GM23338 (cell line): ENCODE measurements around the gene TANGO6.

Experiments
- CREB1 ChIP-seq: fragments of 250-450 bp; sonication (Bioruptor Pico); IDR thresholded peaks from 2 replicates; pipeline ENCODE4 v1.5.0; 2020; ENCODE audit warnings: low read depth, mild to moderate bottlenecking, moderate library complexity
- CTCF ChIP-seq, 2 experiments: fragments of 200-600 bp in 1 of 2; sonication (generic) in 1 of 2; conservative IDR thresholded peaks; 2 replicates each; pipeline versions ENCODE4 v1.5.1 to v1.6.1; 2016 to 2017; ENCODE audit warnings: antibody characterized with exemption in 2 of 2, low read depth in 2 of 2, mild to moderate bottlenecking in 2 of 2, moderate library complexity in 1 of 2
- EZH2 ChIP-seq: fragments of 200-600 bp; sonication (generic); IDR thresholded peaks from one replicate; pipeline ENCODE4 v1.8.0; 2017; ENCODE audit warnings: antibody characterized with exemption, mild to moderate bottlenecking, low read depth; ENCODE audit not compliant: unreplicated experiment
- EZH2phosphoT487 ChIP-seq: fragments of 200-600 bp; sonication (generic); IDR thresholded peaks from one replicate; pipeline ENCODE4 v1.8.1; 2018; ENCODE audit warnings: antibody characterized with exemption; ENCODE audit not compliant: unreplicated experiment
- JUNB ChIP-seq: IDR thresholded peaks from one replicate; pipeline ENCODE4 v1.6.1; 2016; ENCODE audit warnings: antibody characterized with exemption; ENCODE audit not compliant: unreplicated experiment
- NANOG ChIP-seq: IDR thresholded peaks from 2 replicates; pipeline ENCODE4 v1.6.1; 2016; ENCODE audit warnings: antibody characterized with exemption, borderline replicate concordance
- POLR2AphosphoS5 ChIP-seq: IDR thresholded peaks from 2 replicates; pipeline ENCODE4 v1.6.1; 2016; ENCODE audit warnings: antibody characterized with exemption, low read depth
- REST ChIP-seq: IDR thresholded peaks from one replicate; pipeline ENCODE4 v1.6.1; 2018; ENCODE audit warnings: antibody characterized with exemption; ENCODE audit not compliant: unreplicated experiment
- STAT1 ChIP-seq: IDR thresholded peaks from one replicate; pipeline ENCODE4 v1.6.1; 2016; ENCODE audit warnings: antibody characterized with exemption; ENCODE audit not compliant: unreplicated experiment
- ZNF114 ChIP-seq: fragments of 250-450 bp; sonication (Bioruptor Pico); IDR thresholded peaks from 2 replicates; pipeline ENCODE4 v1.5.0; 2020; ENCODE audit warnings: mild to moderate bottlenecking, moderate library complexity
- ZNF331 ChIP-seq: fragments of 250-450 bp; sonication (Bioruptor Pico); IDR thresholded peaks from 2 replicates; pipeline ENCODE4 v1.5.0; 2020; ENCODE audit warnings: low read depth, mild to moderate bottlenecking, moderate library complexity
- TF ChIP-seq, protein P1 (sequence below): IDR thresholded peaks from 2 replicates; pipeline ENCODE4 v1.6.1; 2016; ENCODE audit warnings: antibody characterized with exemption

GRCh38 chr16:68833251-68833650 is 10.1 kb upstream of the TANGO6 start:
- no peak for TF ChIP-seq CTCF (conservative IDR thresholded peaks at IDR 0.05; ENCODE audit: low read depth in 2 of 2)
- TF ChIP-seq EZH2phosphoT487 = no peak
- TF ChIP-seq POLR2AphosphoS5 = no peak
- TF ChIP-seq CREB1 = no peak
- TF ChIP-seq EZH2 = no peak
- no peak for TF ChIP-seq REST
- no peak for TF ChIP-seq JUNB
- no peak for TF ChIP-seq ZNF114
- no peak for TF ChIP-seq STAT1
- TF ChIP-seq, protein P1, sequence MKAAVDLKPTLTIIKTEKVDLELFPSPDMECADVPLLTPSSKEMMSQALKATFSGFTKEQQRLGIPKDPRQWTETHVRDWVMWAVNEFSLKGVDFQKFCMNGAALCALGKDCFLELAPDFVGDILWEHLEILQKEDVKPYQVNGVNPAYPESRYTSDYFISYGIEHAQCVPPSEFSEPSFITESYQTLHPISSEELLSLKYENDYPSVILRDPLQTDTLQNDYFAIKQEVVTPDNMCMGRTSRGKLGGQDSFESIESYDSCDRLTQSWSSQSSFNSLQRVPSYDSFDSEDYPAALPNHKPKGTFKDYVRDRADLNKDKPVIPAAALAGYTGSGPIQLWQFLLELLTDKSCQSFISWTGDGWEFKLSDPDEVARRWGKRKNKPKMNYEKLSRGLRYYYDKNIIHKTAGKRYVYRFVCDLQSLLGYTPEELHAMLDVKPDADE = no peak
- no peak for TF ChIP-seq ZNF331 (CRISPR knock-in tag)
- no peak for TF ChIP-seq NANOG
